ENCODE data around the gene GPR176. TPM values are rescaled to one million over a fixed set of nuclear protein-coding genes. Genes with fewer than 3 reads are reported as not detected.
A peak's percentile ranks its signal among the peaks of the same experiment; 100 is the strongest.

GPR176 gene
- total and polyA plus RNA-seq, 2 donors from 2014 or later: 2.9 to 7.6 TPM

DNA sequence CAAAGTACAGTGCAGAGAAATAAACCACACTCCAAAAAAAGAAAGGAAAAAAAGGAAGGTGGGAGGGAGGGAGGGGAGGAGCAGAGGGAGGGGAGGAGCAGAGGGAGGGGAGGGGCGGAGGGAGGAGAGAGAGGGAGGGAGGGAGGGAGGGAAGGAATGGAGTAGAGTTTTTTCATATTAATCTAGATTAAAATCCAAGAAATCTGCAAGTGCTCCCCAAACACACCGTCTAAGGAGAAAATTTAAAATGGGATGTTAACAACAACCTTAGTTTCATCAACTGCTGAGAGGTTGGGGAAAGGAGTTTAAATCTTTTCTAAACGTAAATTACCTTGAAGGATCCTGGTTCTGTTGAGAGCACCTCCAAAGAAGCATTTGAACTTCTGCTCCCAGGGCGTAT, 144.0 kb downstream of the GPR176 start:
- intact Hi-C loops (cut with DNase I): no loop called here
- Histone ChIP-seq H3K27ac (ENCODE audit: low read depth in 2 of 2, low read length in 2 of 2) (no peak overlapping the region), H3K4me3 (ENCODE audit: low read length in 3 of 3) (no peak overlapping the region), H3K4me1 (ENCODE audit: control insufficient read depth in 2 of 3, insufficient read depth in 2 of 3, low read depth in 1 of 3, low read length in 3 of 3) (no peaks in the 10 kb centered on the region), H3K36me3 (ENCODE audit: control insufficient read depth in 2 of 3, insufficient read depth in 3 of 3, low read length in 3 of 3) (no peaks in the 10 kb centered on the region), H3K27me3 (ENCODE audit: control insufficient read depth, insufficient read depth, low read length) (no peaks in the 10 kb centered on the region), H3K9ac (ENCODE audit: low read length in 3 of 3) (no peak overlapping the region), H3K9me3 (ENCODE audit: control insufficient read depth in 2 of 3, insufficient read depth in 1 of 3, low read length in 3 of 3) (no peaks in the 10 kb centered on the region)
- no peak for TF ChIP-seq CTCF (IDR thresholded peaks at IDR 0.05; ENCODE audit: borderline replicate concordance, extremely low read depth, insufficient read depth)
- FAIRE-seq: no peak
- DNase-seq: no peak

DNA sequence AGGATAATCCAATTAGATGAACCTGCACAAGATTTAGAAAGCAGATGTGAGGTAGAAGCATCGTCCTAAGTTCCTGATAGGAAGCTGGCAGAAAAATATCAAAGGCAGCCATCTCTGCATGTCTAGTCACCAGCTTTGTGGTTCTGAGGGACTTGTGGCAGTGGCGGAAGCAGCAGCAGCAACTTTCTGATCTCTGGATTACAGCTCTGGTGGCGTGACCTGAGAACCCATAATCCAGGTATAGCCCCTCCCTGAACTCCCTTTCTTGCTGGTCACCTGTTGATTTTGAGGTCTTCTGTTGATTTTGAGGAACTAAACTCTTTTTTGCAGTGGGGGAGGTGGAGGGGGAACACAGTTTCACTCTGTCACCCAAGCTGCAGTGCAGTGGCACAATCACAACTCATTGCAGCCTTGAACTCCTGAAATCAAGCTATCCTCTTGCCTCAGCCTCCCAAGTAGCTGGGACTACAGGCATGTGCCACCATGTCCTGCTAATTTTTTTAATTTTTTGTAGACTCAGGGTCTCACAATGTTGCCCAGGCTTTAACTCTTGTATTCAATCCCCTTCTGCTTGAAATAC, 145.3 kb downstream of the GPR176 start:
- FAIRE-seq (no peak), DNase-seq (no peak)
- H3K27ac ChIP-seq (ENCODE audit: low read depth in 2 of 2, low read length in 2 of 2): no peak overlapping the region
- no peak for TF ChIP-seq CTCF (IDR thresholded peaks at IDR 0.05; ENCODE audit: borderline replicate concordance, extremely low read depth, insufficient read depth)
- H3K27me3 ChIP-seq (ENCODE audit: control insufficient read depth, insufficient read depth, low read length): no peaks in the 10 kb centered on the region
- H3K4me3 ChIP-seq (ENCODE audit: low read length in 3 of 3): no peak overlapping the region
- no peak overlapping the region for H3K9ac ChIP-seq (ENCODE audit: low read length in 3 of 3)
- no peaks in the 10 kb centered on the region for H3K36me3 ChIP-seq (ENCODE audit: control insufficient read depth in 2 of 3, insufficient read depth in 3 of 3, low read length in 3 of 3)
- H3K4me1 ChIP-seq (ENCODE audit: control insufficient read depth in 2 of 3, insufficient read depth in 2 of 3, low read depth in 1 of 3, low read length in 3 of 3): no peaks in the 10 kb centered on the region
- intact Hi-C loops (cut with DNase I): no loop called here
- no peaks in the 10 kb centered on the region for H3K9me3 ChIP-seq (ENCODE audit: control insufficient read depth in 2 of 3, insufficient read depth in 1 of 3, low read length in 3 of 3)

GRCh38 chr15:39770748-39771689, 149.0 kb downstream of the GPR176 start:
- no peak for DNase-seq
- FAIRE-seq: no peak
- no peak for TF ChIP-seq CTCF (IDR thresholded peaks at IDR 0.05; ENCODE audit: borderline replicate concordance, extremely low read depth, insufficient read depth)
- Histone ChIP-seq H3K9me3 (ENCODE audit: control insufficient read depth in 2 of 3, insufficient read depth in 1 of 3, low read length in 3 of 3) (no peaks in the 10 kb centered on the region), H3K9ac (ENCODE audit: low read length in 3 of 3) (no peak overlapping the region), H3K4me1 (ENCODE audit: control insufficient read depth in 2 of 3, insufficient read depth in 2 of 3, low read depth in 1 of 3, low read length in 3 of 3) (no peaks in the 10 kb centered on the region), H3K27ac (ENCODE audit: low read depth in 2 of 2, low read length in 2 of 2) (no peak overlapping the region), H3K27me3 (ENCODE audit: control insufficient read depth, insufficient read depth, low read length) (no peaks in the 10 kb centered on the region), H3K36me3 (ENCODE audit: control insufficient read depth in 2 of 3, insufficient read depth in 3 of 3, low read length in 3 of 3) (no peaks in the 10 kb centered on the region), H3K4me3 (ENCODE audit: low read length in 3 of 3) (peak overlapping the region in 1 of 3 donors; percentile 14)
- intact Hi-C loops (cut with DNase I): no loop called here

Measured in kidney (tissue), 14 donors.